HUDEP-2 (cell line): ENCODE results near the gene TP53TG3D.
"Not testable (repeated sequence)": the region's sequence is repeated elsewhere in the genome, so short reads cannot be mapped to it uniquely, and the experiment has no call there.

Source experiments
- DNase-seq, 76 experiments: peaks; one replicate each; lab custom pipeline; 2025; ENCODE audit not compliant: unreplicated experiment in 76 of 76; lab: John Stamatoyannopoulos, UW

The TP53TG3D gene

DNA sequence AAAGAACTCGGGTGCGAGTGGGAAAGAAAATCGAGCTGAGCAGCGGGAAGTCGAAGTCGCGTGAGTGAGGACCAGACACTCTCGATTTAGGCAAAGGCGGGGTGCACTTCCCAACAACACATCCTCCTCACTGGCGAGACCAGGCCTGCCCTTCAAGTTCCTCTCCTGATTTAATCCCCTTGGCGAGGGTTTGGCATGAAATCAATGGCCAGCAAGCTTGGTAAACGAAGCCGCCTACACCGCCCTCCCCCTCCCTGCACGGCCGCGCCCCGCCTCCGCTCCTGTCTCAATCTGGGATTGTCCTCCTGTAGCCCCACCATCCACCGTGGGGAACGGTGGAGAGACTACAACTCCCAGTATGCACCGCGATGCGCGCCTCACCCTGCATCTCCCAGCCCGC is at the start of gene TP53TG3D:
TP53TG3D (plus strand) TSS at position 301 of the 400 bp plus-strand sequence; CDS start at position 369, 68 bp downstream.
- not testable (repeated sequence) for DNase-seq

GRCh38 chr16:32253507-32253906 is 421 bp downstream of the TP53TG3D start:
- DNase-seq, result not testable (repeated sequence)

- not testable (repeated sequence) for DNase-seq
Observed at GRCh38 chr16:32261526-32261925, 8.4 kb downstream of the TP53TG3D start.

DNA sequence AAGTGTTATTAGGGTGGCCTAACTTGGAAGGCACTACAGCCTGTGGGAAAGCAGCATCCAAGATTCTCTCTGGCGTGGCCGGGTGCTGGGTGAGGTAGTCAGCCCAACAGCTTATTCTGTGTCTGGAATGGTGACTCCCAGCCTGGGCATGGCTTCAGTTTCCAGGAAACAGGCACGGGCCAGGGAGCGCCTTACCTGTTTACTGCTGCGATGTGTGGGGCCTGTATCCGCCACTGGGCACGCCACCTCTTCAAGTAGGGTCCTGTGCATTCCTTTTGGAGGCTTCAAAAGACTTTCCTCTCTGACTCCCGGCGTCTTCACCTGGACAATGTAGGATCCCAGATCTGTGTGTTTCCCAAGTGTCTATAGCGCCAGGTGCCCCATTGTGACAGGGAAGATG is 10.5 kb downstream of the TP53TG3D start:
- not testable (repeated sequence) for DNase-seq

- not testable (repeated sequence) for DNase-seq
Observed at GRCh38 chr16:32281910-32282309, 28.8 kb downstream of the TP53TG3D start.

- DNase-seq, result not testable (repeated sequence)
Observed at GRCh38 chr16:32283024-32283423, 29.9 kb downstream of the TP53TG3D start.

DNA sequence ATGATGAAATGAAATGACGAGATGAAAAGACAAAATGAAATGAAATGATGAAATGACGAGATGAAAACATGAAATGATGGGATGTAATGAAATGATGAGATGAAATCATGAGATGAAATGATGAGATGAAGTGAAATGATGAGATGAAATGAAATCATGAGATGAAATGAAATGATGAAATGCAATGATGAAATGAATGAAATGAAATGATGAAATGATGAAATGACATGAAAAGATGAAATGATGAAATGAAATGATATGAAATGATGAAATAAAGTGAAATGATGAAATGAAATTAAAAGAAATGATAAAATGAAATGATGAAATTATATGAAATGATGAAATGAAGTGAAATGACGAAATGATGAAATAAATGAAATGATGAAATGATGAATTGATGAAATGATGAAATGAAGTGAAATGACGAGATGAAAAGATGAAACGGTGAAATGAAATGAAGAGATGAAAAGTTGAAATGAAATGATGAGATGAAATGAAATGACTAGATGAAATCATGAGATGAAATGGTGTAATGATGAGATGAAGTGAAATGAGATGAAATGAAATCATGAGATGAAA is 30.9 kb downstream of the TP53TG3D start:
- DNase-seq, result not testable (repeated sequence)

DNA sequence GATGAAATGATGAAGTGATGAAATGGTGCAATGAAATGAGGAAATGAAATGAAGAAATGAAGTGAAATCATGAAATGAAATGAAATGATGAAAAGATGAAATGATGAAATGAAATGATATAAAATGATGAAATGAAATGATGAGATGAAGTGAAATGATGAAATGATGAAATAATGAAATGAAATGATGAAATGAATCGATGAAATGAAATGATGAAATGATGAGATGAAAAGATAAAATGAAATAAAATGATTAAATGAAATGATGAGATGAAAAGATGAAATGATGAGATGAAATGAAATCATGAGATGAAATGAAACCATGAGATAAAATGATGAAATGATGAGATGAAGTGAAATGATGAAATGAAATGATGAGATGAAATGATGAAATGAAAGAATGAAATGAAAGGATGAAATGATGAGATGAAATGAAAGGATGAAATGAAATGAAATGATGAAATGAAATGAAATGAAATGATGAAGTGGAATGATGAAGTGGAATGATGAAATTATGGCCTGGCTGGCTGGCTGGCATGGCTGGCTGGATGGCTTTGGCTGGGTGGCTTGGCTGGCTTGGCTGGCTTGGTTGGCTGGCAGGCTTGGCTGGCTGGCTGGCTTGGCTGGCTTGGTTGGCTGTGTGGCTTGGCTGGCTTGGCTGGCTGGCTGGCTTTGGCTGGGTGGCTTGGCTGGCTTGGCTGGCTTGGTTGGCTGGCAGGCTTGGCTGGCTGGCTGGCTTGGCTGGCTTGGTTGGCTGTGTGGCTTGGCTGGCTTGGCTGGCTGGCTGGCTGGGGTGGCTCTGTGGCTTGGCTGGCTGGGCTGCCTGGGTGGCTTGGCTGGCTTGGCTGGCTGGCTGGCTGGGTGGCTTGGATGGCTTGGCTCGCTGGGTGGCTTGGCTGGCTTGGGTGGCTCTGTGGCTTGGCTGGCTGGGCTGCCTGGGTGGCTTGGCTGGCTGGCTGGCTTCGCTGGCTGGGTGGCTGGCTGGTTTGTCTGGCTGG is 32.0 kb downstream of the TP53TG3D start:
- DNase-seq, result not testable (repeated sequence)

GRCh38 chr16:32286193-32286592 is 33.1 kb downstream of the TP53TG3D start:
- not testable (repeated sequence) for DNase-seq

GRCh38 chr16:32287743-32288142 is 34.7 kb downstream of the TP53TG3D start:
- DNase-seq, result not testable (repeated sequence)

GRCh38 chr16:32289197-32289596 is 36.1 kb downstream of the TP53TG3D start:
- DNase-seq, result not testable (repeated sequence)

- not testable (repeated sequence) for DNase-seq
Observed at GRCh38 chr16:32302776-32303175, 49.7 kb downstream of the TP53TG3D start.
